HG03558 (cell line): ENCODE measurements around the gene ICOS.

ENCODE experiments used
- ATAC-seq: cut with Tn5 transposase; IDR thresholded peaks from one replicate; pipeline ENCODE4 v1.9.1; 2021; ENCODE audit warnings: moderate number of reproducible peaks; ENCODE audit not compliant: unreplicated experiment; ENCODE audit errors: extremely low read depth

Gene ICOS

GRCh38 chr2:203936535-203936934 is at the start of gene ICOS:
Gene ICOS, plus strand, starts transcription at chr2:203936763. Its CDS starts 52 bp downstream, at chr2:203936815.
- ATAC-seq, result no peak

- no peak for ATAC-seq
Observed at GRCh38 chr2:203887677-203888076, 48.9 kb upstream of the ICOS start.

GRCh38 chr2:203889542-203889941 is 47.0 kb upstream of the ICOS start:
- no peak for ATAC-seq

- ATAC-seq, result no peak
Observed at GRCh38 chr2:203889944-203890343, 46.6 kb upstream of the ICOS start.

GRCh38 chr2:203890733-203891132 is 45.8 kb upstream of the ICOS start:
- ATAC-seq, result no peak

GRCh38 chr2:203891474-203891873 is 45.1 kb upstream of the ICOS start:
- no peak for ATAC-seq

- ATAC-seq, result no peak
Observed at GRCh38 chr2:203892207-203892606, 44.4 kb upstream of the ICOS start.

- no peak for ATAC-seq
Observed at GRCh38 chr2:203893401-203893800, 43.2 kb upstream of the ICOS start.

GRCh38 chr2:203893840-203894239 is 42.7 kb upstream of the ICOS start:
- ATAC-seq, result no peak

- ATAC-seq, result no peak
Observed at GRCh38 chr2:203894262-203894661, 42.3 kb upstream of the ICOS start.

GRCh38 chr2:203897544-203897943 is 39.0 kb upstream of the ICOS start:
- ATAC-seq, result no peak

GRCh38 chr2:203898657-203899056 is 37.9 kb upstream of the ICOS start:
- ATAC-seq, result no peak

GRCh38 chr2:203900253-203900652 is 36.3 kb upstream of the ICOS start:
- ATAC-seq, result no peak

GRCh38 chr2:203904022-203904421 is 32.5 kb upstream of the ICOS start:
- ATAC-seq, result no peak

- no peak for ATAC-seq
Observed at GRCh38 chr2:203905656-203906055, 30.9 kb upstream of the ICOS start.

- no peak for ATAC-seq
Observed at GRCh38 chr2:203908066-203908796, 28.3 kb upstream of the ICOS start.

- no peak for ATAC-seq
Observed at GRCh38 chr2:203908797-203909185, 27.8 kb upstream of the ICOS start.

GRCh38 chr2:203909261-203909967 is 27.1 kb upstream of the ICOS start:
- ATAC-seq, result no peak

- no peak for ATAC-seq
Observed at GRCh38 chr2:203909974-203910373, 26.6 kb upstream of the ICOS start.

- no peak for ATAC-seq
Observed at GRCh38 chr2:203913947-203914346, 22.6 kb upstream of the ICOS start.

- no peak for ATAC-seq
Observed at GRCh38 chr2:203914546-203915182, 21.9 kb upstream of the ICOS start.
